D721Med (cell line): ENCODE data around the gene MYOM1.
"Not testable (repeated sequence)": the region's sequence is repeated elsewhere in the genome, so short reads cannot be mapped to it uniquely, and the experiment has no call there.

Experiments used
- DNase-seq: peaks from one replicate; pipeline ENCODE4 v3.0.0; 2011; ENCODE audit warnings: low spot score; ENCODE audit not compliant: insufficient read length
- FAIRE-seq: peaks from 2 replicates; lab custom pipeline; 2011; peaks lifted over from hg19 to GRCh38; lab: Jason Lieb, UNC
- CTCF ChIP-seq: IDR thresholded peaks from 2 replicates; pipeline ENCODE4 v1.5.1; 2012; ENCODE audit warnings: mild to moderate bottlenecking, control low read depth; ENCODE audit not compliant: insufficient read depth; ENCODE audit errors: missing control alignments

MYOM1 gene

DNA sequence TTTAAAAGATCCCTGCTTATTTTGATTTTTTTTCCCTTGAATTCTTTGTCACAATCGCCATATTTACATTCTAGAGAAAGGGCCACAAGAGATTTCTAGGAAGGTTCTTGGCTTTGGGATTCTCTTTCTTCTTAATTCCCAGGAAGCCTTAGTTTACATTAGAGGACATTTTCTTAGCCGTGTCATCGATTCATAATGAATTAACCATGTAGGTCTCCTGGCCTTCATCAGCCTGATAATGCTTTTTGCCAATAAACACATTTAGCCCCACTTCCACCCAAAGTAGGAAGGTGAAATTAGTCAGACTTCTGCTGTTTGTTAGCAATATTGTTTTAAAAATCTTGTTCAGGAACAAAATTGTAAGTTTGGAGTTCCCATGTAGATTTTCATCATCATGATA lies 135.6 kb downstream of the MYOM1 start:
- no peak for FAIRE-seq
- no peak for TF ChIP-seq CTCF
- no peak for DNase-seq

DNA sequence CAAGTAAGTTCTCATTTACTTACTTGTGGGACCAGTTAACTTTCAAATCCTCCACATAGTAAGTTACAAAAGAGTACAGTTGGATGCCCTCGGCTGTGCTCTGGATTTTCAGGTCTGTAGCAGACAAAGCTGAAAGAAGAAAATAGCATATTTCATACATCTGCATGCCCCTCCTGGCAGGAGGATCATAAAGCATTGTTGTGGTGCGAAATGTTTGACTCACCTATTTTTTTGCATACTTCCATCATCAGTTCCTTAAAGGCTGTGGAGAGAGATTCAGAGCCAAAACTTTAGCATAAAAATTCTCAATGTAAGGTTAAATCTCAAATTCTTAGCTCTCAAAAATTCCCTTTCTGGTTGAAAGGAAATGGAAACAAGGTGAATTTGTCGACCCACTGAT lies 136.0 kb downstream of the MYOM1 start:
- TF ChIP-seq CTCF = no peak
- DNase-seq (no peak), FAIRE-seq (no peak)

DNA sequence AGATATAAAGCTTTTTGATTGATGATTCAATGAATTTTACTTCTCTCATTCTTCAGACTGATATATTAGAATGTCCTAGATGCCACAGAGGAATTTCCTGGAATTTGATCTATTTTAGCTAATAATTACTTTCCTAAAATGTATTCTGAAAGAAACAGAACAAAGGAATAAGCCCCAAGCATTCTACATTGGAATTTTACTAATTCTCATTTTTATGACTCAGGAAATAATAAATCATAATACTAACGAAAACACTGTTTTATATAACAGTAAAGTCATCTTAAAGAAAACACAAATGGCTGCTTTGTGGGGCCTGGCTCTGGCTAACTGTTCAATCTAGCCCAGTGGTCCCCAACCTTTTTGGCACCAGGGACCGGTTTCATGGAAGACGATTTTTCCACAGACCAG lies 138.2 kb downstream of the MYOM1 start:
- FAIRE-seq = no peak
- no peak for TF ChIP-seq CTCF
- DNase-seq = no peak

- DNase-seq (no peak), FAIRE-seq (no peak)
- no peak for TF ChIP-seq CTCF
Measured at GRCh38 chr18:3079653-3080052, 140.1 kb downstream of the MYOM1 start.

GRCh38 chr18:3075491-3075890 lies 144.3 kb downstream of the MYOM1 start:
- DNase-seq (no peak), FAIRE-seq (no peak)
- no peak for TF ChIP-seq CTCF

DNA sequence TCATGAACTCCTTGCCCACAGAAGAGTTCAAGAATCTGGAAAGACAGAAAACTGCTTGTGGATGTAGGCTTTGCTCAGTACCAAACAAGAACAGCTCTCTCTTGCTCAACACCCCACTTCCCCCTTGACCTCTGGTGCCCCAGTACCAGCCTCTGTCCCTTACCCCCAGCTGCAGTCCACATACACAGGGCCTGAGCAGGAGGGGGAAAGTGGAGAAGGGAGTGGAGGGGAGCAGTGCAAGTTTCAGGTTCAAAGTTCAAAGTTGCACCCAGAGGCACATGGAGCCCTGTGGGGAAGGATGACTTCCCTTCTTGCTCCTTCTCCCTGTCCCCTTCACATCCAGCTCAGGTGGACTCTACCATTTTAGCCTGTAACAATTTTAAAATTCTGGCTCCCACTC lies 145.7 kb downstream of the MYOM1 start:
- FAIRE-seq (no peak), DNase-seq (no peak)
- no peak for TF ChIP-seq CTCF

DNA sequence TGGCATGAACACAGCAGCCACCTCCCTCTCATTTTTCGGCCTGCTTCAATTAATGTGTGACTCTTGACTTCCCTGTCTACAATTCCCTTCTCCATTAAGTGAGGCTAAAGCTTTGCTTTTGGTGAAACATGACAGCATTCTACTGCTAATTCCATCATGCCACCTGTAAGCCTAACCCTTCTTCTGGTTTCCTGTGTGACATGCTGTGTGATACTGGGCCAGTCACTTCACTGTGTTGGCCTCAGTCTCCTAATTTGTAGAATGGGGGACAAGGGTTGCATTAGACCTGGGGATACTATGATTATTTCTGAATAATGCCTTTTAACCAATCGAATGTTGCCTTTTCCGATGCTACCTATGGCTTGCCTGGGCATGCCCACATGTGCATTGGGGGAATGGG lies 146.4 kb downstream of the MYOM1 start:
- DNase-seq, FAIRE-seq: not testable (repeated sequence)

- FAIRE-seq = no peak
- no peak for TF ChIP-seq CTCF
- no peak for DNase-seq
Measured at GRCh38 chr18:3071676-3072075, 148.1 kb downstream of the MYOM1 start.
